HFF-Myc (cell line): ENCODE results near the gene ATP2B2.

Experiments used
- DNase-seq: peaks from one replicate; pipeline ENCODE4 v3.0.0-alpha.2; 2011; ENCODE audit warnings: low read depth; ENCODE audit errors: extremely low read depth
- H3K4me3 ChIP-seq: replicated peaks from 2 replicates; pipeline ENCODE4 v1.5.1; 2011; ENCODE audit warnings: low read depth, mild to moderate bottlenecking, control low read depth, low read length
- CTCF ChIP-seq: IDR thresholded peaks from 2 replicates; pipeline ENCODE4 v1.5.1; 2012; ENCODE audit warnings: mild to moderate bottlenecking, low read depth, low read length, control low read depth; ENCODE audit errors: missing control alignments

Gene ATP2B2

GRCh38 chr3:10335190-10335738 is 170.1 kb downstream of the ATP2B2 start:
- no peak for TF ChIP-seq CTCF
- no peak for DNase-seq
- no peak overlapping the region for H3K4me3 ChIP-seq

DNA sequence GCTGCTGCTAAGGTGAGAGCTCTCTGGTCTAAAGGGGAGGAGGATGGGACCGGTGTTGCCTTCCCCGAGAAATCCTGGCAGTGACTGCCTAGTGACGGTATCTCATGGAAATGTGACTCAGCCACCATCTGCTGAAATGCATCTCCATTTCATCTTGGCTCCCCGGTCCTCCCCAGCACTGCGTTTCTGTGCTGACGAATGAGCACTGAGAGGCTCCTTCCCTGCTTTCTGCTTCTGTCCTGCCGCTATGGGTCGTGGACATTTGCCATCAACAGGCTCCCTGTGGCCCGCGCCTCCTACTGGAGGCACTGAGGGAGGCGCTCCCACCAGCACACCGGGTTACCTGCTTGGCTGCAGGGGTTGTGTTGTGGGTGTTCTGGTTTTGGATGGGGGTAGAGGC is 170.9 kb downstream of the ATP2B2 start:
- no peak for DNase-seq
- TF ChIP-seq CTCF: peak; percentile 24

GRCh38 chr3:10334042-10334441 is 171.3 kb downstream of the ATP2B2 start:
- DNase-seq: no peak

More for the DNA sequence above, 170.9 kb downstream of the ATP2B2 start:
- no peak overlapping the region for H3K4me3 ChIP-seq

GRCh38 chr3:10333349-10333650 is 172.1 kb downstream of the ATP2B2 start:
- no peak for TF ChIP-seq CTCF
- H3K4me3 ChIP-seq: no peak overlapping the region

More at GRCh38 chr3:10334042-10334441, 171.3 kb downstream of the ATP2B2 start:
- H3K4me3 ChIP-seq: no peak overlapping the region
- no peak for TF ChIP-seq CTCF

GRCh38 chr3:10332481-10333348 is 172.7 kb downstream of the ATP2B2 start:
- no peak for TF ChIP-seq CTCF
- no peak for DNase-seq
- H3K4me3 ChIP-seq: no peak overlapping the region

More at GRCh38 chr3:10333349-10333650, 172.1 kb downstream of the ATP2B2 start:
- DNase-seq: no peak

DNA sequence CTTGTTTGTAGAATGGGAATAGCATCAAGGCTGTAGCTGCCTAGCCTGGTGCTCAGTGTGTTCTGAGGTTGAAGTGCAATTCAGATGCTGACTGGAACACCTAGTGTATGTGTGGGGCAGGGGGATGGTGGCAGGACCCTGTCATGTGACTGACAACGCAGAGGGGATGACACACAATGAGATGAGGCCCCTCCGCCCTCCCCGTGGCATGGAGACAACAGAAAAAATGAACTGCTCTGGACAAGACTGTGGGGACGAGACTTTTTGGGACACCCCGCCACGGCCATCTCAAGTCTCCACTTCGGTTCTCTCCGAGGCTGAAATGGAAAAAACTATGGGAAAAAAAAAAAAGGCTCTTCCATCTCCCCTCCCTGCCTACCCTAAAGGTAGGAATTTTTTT is 174.1 kb downstream of the ATP2B2 start:
- H3K4me3 ChIP-seq: no peak overlapping the region
- no peak for TF ChIP-seq CTCF
- DNase-seq: no peak

DNA sequence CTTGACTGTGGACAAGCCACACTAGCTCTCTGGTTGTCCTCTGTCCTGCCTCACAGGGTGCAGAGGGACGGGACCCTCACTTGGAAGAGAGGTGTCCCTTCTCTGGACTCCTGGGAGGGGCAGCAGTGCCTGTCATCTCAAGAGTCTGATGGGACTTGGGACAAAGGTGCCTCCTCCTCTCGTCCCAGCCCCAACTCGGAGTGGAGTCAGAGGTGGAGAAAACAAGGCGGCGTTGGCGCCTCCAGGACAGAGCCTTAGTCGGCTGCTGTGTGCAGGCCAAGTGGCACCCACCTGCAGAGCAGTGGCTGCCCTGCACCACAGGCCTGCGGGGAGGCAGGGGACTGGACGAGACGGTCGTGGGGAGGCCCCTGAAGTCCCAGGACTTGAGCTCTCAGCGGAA is 175.1 kb downstream of the ATP2B2 start:
- DNase-seq: no peak
- TF ChIP-seq CTCF: no peak
- no peak overlapping the region for H3K4me3 ChIP-seq
